HG03025 (cell line): ENCODE measurements around the gene DERA.
"Not testable (repeated sequence)": the region's sequence is repeated elsewhere in the genome, so short reads cannot be mapped to it uniquely, and the experiment has no call there.

ENCODE experiments used
- ATAC-seq: cut with Tn5 transposase; IDR thresholded peaks from one replicate; pipeline ENCODE4 v1.9.1; 2021; ENCODE audit warnings: mild to moderate bottlenecking, moderate library complexity; ENCODE audit not compliant: unreplicated experiment, low FRiP score

The DERA gene

GRCh38 chr12:15899282-15899870 lies 11.8 kb upstream of the DERA start:
- ATAC-seq, result no peak

GRCh38 chr12:15904378-15904920 lies 6.7 kb upstream of the DERA start:
- no peak for ATAC-seq

DNA sequence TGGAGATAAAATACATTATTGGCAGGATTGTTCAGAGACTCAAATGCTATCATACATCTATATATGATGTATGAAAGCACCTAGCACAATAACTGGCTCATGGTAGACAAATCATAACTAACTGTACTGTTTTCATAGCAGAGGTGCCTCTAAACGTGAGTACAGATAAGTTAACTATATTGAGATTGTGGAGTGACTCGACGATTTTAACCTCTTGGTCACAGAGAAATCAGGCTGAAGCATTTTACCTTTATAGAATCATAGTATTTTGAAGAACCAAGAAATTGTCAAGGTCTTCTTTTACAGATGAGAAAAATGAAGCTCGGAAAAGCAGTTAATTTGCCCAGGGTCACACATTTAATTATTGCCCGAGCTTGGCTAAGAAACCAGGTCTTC lies 666 bp upstream of the DERA start:
- ATAC-seq, result no peak

DNA sequence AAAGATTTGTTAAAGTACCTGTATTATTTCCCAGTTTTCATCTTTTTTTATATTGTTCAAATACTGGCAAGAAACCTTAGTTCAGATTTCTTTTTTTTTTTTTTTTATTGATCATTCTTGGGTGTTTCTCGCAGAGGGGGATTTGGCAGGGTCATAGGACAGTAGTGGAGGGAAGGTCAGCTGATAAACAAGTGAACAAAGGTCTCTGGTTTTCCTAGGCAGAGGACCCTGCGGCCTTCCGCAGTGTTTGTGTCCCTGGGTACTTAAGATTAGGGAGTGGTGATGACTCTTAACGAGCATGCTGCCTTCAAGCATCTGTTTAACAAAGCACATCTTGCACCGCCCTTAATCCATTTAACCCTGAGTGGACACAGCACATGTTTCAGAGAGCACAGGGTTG lies 799 bp downstream of the DERA start:
- ATAC-seq, result not testable (repeated sequence)

- ATAC-seq, result not testable (repeated sequence)
Measured at GRCh38 chr12:15914131-15914530, 3.0 kb downstream of the DERA start.

DNA sequence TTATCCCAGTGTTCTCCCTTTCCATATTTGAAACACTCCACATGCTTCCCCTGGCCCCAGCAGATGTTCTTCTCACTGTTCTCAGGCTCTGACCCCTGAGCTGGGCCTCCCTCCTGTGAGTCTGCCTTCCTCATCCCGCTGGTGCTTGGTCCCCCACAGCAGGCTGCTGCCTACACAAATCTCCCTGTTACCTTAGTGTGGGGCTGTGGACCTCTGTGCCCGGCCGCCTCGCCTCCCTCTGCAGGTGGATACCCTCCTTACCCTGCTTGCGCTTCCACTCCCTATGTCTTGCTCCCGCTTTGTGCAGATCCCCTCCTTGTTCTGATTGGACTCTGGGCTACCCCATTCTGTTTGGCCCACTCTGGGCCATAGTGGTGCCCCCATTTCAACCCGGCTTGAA lies 6.9 kb downstream of the DERA start:
- no peak for ATAC-seq

- no peak for ATAC-seq
Measured at GRCh38 chr12:15919418-15919817, 8.3 kb downstream of the DERA start.

- no peak for ATAC-seq
Measured at GRCh38 chr12:15924956-15925355, 13.8 kb downstream of the DERA start.

GRCh38 chr12:15928346-15928745 lies 17.2 kb downstream of the DERA start:
- ATAC-seq, result no peak

GRCh38 chr12:15928870-15929571 lies 17.9 kb downstream of the DERA start:
- ATAC-seq, result no peak

DNA sequence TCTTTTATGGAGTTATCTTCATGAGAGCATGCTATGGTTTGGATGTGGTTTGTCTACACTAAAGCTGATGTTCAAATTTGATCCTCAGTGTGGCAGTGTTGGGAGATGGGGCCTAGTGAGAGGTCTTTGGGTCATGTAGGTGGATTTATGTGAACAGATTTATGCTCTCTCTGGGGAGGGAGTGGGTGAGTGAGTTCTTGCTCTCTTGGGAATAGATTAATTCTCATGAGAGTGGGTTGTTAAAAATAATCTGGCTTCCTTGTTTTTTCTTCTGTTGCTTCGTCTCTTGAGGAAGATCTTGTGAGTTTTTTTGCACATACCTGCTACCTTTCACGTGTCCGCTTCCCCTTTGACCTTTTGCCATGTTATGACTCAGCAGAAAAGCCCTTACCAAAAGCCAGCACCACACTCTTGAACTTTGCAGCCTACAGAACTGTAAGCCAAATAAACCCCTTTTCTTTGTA lies 20.5 kb downstream of the DERA start:
- ATAC-seq, result no peak

DNA sequence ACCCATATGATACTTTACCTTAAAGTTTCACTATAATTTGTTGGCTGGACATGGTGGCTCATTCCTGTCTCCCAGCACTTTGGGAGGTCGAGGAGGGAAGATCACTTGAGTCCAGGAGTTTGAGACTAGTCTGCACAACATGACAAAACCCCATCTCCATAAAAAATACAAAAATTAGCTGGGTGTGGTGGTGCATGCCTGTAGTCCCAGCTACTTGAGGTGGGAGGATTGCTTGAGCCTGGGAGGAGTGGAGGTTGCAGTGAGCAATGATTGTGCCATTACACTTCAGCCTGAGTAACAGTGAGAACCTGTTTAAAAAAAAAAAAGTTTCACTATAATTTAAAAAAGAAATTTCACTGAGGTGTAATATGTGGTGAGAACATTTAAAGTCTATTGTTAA lies 21.2 kb downstream of the DERA start:
- no peak for ATAC-seq

DNA sequence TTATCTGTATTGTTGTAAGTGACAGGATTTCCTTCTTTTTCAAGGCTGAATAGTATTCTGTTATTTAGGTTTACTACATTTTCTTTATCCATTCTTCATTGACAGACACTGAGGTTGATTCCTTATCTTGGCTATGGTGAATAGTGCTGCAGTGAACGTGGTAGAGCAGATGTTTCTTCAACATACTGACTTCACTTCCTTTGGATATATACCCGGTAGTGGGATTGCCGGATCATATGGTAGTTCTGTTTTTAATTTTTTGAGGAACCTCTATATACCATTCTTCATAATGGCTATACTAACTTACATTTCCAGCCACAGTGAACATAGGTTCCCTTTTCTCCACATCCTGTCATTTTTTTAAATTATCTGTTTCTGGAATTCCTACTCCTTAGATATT lies 21.8 kb downstream of the DERA start:
- no peak for ATAC-seq

- ATAC-seq, result no peak
Measured at GRCh38 chr12:15933751-15934150, 22.6 kb downstream of the DERA start.

DNA sequence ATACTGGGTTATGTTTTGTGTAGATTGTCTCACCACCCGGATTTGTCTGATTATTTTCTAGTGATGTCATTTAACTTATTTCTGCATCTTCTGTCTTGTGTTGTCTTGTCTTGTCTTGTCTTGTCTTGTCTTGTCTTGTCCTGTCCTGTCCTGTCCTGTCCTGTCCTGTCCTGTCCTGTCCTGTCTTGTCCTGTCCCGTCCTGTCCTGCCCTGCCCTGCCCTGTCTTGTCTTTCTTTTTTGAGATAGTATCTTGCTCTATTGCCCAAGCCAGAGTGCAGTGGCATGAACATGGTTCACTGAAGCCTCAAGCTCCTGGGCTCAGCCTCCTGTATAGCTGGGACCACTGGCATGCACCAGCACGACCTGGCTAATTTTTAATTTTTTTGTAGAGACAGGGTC lies 25.6 kb downstream of the DERA start:
- no peak for ATAC-seq

DNA sequence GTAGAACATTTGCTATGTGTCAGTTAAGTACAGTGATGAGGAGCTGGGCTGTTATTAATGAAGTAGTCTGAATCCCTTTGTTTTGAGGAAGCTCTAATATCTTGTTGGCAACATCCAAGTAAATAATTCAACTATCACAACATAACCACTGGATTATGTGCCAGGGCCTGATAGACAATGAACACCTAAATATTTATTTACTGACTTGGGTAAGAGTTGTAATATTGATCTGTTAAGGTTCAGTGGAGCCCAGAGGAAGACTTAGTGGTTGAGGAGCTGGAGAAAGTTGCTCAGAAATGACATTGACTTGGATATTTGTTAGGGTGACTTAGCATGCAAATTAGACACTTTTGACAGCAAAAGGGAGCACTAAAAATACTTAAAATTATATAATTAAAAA lies 26.8 kb downstream of the DERA start:
- ATAC-seq, result no peak

- no peak for ATAC-seq
Measured at GRCh38 chr12:15939111-15939510, 28.0 kb downstream of the DERA start.

- no peak for ATAC-seq
Measured at GRCh38 chr12:15942475-15942874, 31.3 kb downstream of the DERA start.

- ATAC-seq, result not testable (repeated sequence)
Measured at GRCh38 chr12:15943519-15943918, 32.4 kb downstream of the DERA start.

DNA sequence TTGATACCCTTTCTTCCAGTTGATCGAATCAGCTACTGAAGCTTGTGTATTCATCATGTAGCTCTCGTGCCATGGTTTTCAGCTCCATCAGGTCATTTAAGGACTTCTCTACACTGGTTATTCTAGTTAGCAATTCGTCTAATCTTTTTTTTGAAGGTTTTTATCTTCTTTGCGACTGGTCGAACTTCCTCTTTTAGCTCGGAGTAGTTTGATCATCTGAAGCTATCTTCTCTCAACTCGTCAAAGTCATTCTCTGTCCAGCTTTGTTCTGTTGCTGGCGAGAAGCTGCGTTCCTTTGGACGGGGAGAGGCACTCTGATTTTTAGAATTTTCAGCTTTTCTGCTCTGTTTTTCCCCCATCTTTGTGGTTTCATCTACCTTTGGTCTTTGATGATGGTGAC lies 37.3 kb downstream of the DERA start:
- ATAC-seq, result not testable (repeated sequence)

- no peak for ATAC-seq
Measured at GRCh38 chr12:15955281-15955680, 44.1 kb downstream of the DERA start.

DNA sequence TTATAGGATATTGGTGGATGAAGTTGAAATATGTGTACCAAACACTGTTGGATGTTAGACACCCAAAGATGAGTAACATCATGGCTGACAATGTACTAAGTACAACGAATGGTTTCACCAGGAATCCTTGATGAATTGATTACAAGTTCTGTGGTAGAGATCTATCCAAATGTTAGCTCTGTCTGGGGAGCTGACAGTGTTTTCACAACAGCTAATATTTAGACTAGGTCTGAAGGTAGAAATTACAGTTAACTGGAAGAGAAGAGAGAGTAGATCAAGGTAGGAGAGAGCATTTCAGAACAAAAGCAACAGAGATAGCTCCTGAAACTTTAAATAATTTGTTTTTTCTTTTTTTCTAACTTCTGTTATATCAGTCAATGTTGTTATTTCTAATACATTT lies 44.9 kb downstream of the DERA start:
- no peak for ATAC-seq
